Kidney (tissue), 14 donors: ENCODE results near the gene CNTN5. TPM values are rescaled to one million over a fixed set of nuclear protein-coding genes. Genes with fewer than 3 reads are reported as not detected.
A peak's percentile ranks its signal among the peaks of the same experiment; 100 is the strongest.

Source experiments
- DNase-seq, 5 donors: peaks; one replicate each; pipeline ENCODE4 v3.0.0-alpha.2; 2013 to 2020
- FAIRE-seq: peaks from 2 replicates; lab custom pipeline; 2012; peaks lifted over from hg19 to GRCh38; lab: Jason Lieb, UNC
- H3K27ac ChIP-seq, 2 donors: one replicate each; pipeline ENCODE4 v1.7.0; 2013; ENCODE audit warnings: low read depth in 2 of 2, low read length in 2 of 2, inconsistent platforms in 1 of 2
- H3K27me3 ChIP-seq: one replicate; pipeline ENCODE4 v1.7.1; 2013; ENCODE audit warnings: low read length, inconsistent platforms; ENCODE audit not compliant: control insufficient read depth, insufficient read depth
- H3K36me3 ChIP-seq, 3 donors: one replicate each; pipeline versions ENCODE4 v1.7.0 to v1.7.1; 2013; ENCODE audit warnings: low read length in 3 of 3, control low read depth in 1 of 3, inconsistent platforms in 1 of 3; ENCODE audit not compliant: insufficient read depth in 3 of 3, control insufficient read depth in 2 of 3
- H3K4me1 ChIP-seq, 3 donors: one replicate each; pipeline versions ENCODE4 v1.7.0 to v1.7.1; 2013; ENCODE audit warnings: low read length in 3 of 3, inconsistent platforms in 1 of 3, low read depth in 1 of 3; ENCODE audit not compliant: control insufficient read depth in 2 of 3, insufficient read depth in 2 of 3
- H3K4me3 ChIP-seq, 3 donors: one replicate each; pipeline versions ENCODE4 v1.7.0 to v1.8.1; 2013; ENCODE audit warnings: low read length in 3 of 3, control low read depth in 1 of 3, inconsistent platforms in 1 of 3
- H3K9ac ChIP-seq, 3 donors: one replicate each; pipeline versions ENCODE4 v1.7.0 to v1.7.1; 2013; ENCODE audit warnings: low read length in 3 of 3, control low read depth in 1 of 3, inconsistent platforms in 1 of 3
- H3K9me3 ChIP-seq, 3 donors: one replicate each; pipeline versions ENCODE4 v1.7.0 to v1.7.1; 2013; ENCODE audit warnings: low read length in 3 of 3, control low read depth in 1 of 3, inconsistent platforms in 1 of 3; ENCODE audit not compliant: control insufficient read depth in 2 of 3, insufficient read depth in 1 of 3
- intact Hi-C: fragments of 100-400 bp; cut with DNase I; formaldehyde crosslinking; loops from one replicate; pipeline ENCODE4 v1.11.1; 2022
- polyA plus RNA-seq: library from polyadenylated mRNA; stranded (reverse); fragments of 350-450 nt; fragmentation: Illumina TruSeq; extraction: RNeasy Lipid Tissue Mini Kit (QIAGEN cat#74804); gene quantifications from one replicate; pipeline ENCODE4 v1.2.3, GENCODE V29; 2014; ENCODE audit warnings: low read depth, low replicate concordance; ENCODE audit not compliant: insufficient read depth
- total RNA-seq: library from RNA; stranded (reverse); fragmentation: NEBNext Ultra II Directional; extraction: Animal tissue kit (Norgen Biotek cat#: 25700); gene quantifications from one replicate; pipeline ENCODE4 v1.2.1, GENCODE V29; 2021
- TF ChIP-seq, protein P1 (sequence below): IDR thresholded peaks from 3 replicates; pipeline ENCODE4 v1.5.1; 2012; ENCODE audit warnings: mild to moderate bottlenecking, moderate library complexity, borderline replicate concordance; ENCODE audit not compliant: insufficient read depth; ENCODE audit errors: extremely low read depth
- donor health status: control.
- donor health status: control.
- donor health status: control.
- donor health status: control.
- donor health status: control.
- donor health status: DM: yes; HTN: yes; CAD: no.
- donor health status: Normal renal cell carcinoma (clear cell type).

CNTN5 gene
- total and polyA plus RNA-seq, 2 donors from 2014 or later = 0.11 to 0.66 TPM

DNA sequence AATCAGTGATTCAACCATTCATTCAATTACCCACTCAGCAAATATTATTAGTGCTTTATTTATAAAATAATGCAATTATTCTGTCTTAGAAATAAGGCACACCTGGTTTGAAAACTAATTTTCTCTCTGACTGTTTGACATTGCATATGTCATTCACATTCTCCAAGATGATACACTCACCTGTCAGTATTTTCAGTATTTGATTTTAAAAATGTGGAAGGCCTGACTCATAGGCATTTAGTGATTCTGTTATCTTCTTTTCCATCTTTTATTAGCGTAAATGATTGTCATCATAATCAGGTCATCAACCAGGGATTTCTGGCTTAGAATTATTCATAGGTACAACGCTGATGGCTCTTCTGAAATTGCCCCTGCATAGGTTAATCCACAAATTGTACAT, 480.9 kb downstream of the CNTN5 start:
- no peaks in the 10 kb centered on the region for H3K27me3 ChIP-seq
- no peaks in the 10 kb centered on the region for H3K9me3 ChIP-seq
- FAIRE-seq = no peak
- intact Hi-C loops = no loop called here
- H3K4me1 ChIP-seq = no peaks in the 10 kb centered on the region
- H3K9ac ChIP-seq = no peak overlapping the region
- TF ChIP-seq, protein P1, sequence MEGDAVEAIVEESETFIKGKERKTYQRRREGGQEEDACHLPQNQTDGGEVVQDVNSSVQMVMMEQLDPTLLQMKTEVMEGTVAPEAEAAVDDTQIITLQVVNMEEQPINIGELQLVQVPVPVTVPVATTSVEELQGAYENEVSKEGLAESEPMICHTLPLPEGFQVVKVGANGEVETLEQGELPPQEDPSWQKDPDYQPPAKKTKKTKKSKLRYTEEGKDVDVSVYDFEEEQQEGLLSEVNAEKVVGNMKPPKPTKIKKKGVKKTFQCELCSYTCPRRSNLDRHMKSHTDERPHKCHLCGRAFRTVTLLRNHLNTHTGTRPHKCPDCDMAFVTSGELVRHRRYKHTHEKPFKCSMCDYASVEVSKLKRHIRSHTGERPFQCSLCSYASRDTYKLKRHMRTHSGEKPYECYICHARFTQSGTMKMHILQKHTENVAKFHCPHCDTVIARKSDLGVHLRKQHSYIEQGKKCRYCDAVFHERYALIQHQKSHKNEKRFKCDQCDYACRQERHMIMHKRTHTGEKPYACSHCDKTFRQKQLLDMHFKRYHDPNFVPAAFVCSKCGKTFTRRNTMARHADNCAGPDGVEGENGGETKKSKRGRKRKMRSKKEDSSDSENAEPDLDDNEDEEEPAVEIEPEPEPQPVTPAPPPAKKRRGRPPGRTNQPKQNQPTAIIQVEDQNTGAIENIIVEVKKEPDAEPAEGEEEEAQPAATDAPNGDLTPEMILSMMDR = no peak
- H3K27ac ChIP-seq = no peak overlapping the region
- no peak overlapping the region for H3K4me3 ChIP-seq
- H3K36me3 ChIP-seq = no peaks in the 10 kb centered on the region
- DNase-seq = no peak

DNA sequence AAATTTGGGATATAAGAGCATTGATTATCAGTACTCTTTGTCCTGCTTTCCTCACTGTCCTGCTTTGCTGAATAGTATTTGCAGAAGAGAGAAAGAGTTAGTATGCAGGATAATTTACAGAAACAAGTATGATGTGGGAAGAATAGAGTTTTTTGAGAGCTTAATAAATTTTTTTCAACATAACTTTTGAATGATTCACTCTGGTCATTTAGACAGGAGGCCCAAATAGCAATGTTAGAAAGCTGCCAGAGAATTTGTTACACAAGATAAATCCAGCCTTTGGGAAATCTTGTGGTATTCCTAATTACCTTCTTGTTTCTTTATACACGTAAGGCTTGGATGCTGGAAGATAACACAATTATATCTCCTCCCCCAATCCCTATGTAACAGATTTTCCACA, 484.6 kb downstream of the CNTN5 start:
- intact Hi-C loops = no loop called here
- Histone ChIP-seq H3K4me1 (no peaks in the 10 kb centered on the region), H3K27ac (no peak overlapping the region), H3K27me3 (no peaks in the 10 kb centered on the region), H3K9ac (no peak overlapping the region), H3K4me3 (no peak overlapping the region), H3K9me3 (no peaks in the 10 kb centered on the region), H3K36me3 (no peaks in the 10 kb centered on the region)
- DNase-seq (no peak), FAIRE-seq (no peak)
- TF ChIP-seq, protein P1 = no peak

DNA sequence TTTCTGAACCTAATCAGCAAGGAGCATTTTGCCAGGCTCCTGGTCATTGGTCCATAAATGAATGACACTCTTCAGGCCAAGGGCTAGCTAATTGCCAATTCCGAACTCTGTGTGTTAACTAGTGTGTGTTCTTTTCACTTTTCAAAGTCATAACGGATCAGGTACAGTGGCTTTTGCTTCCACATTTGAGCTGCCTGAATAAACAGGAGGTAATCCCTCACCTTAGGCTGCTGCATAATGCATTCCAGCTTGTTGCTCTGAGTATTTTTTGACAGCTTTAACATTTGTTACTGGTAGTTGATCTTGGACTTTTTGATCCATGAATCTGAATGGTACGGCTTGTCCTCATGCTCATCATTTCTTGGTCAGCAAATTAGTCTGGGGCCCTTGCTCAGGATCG, 485.1 kb downstream of the CNTN5 start:
- H3K9me3 ChIP-seq = no peaks in the 10 kb centered on the region
- no peaks in the 10 kb centered on the region for H3K4me1 ChIP-seq
- DNase-seq (peak in 2 of 5 donors; percentile 9 to 16), FAIRE-seq (no peak)
- no peaks in the 10 kb centered on the region for H3K36me3 ChIP-seq
- no peak overlapping the region for H3K4me3 ChIP-seq
- H3K9ac ChIP-seq = no peak overlapping the region
- no peaks in the 10 kb centered on the region for H3K27me3 ChIP-seq
- intact Hi-C loops = no loop called here
- H3K27ac ChIP-seq = no peak overlapping the region
- TF ChIP-seq, protein P1 = no peak

- Histone ChIP-seq H3K9ac (no peak overlapping the region), H3K4me3 (no peak overlapping the region), H3K27me3 (no peaks in the 10 kb centered on the region), H3K36me3 (no peaks in the 10 kb centered on the region), H3K27ac (no peak overlapping the region), H3K9me3 (no peaks in the 10 kb centered on the region), H3K4me1 (no peaks in the 10 kb centered on the region)
- no peak for DNase-seq
- intact Hi-C loops = no loop called here
- no peak for FAIRE-seq
- TF ChIP-seq, protein P1 = no peak
Observed at GRCh38 chr11:99509863-99510262, 489.1 kb downstream of the CNTN5 start.
